COLO668 (cell line): ENCODE results near the gene TRIM6.
A peak's percentile ranks its signal among the peaks of the same experiment; 100 is the strongest.
"Not testable (repeated sequence)": the region's sequence is repeated elsewhere in the genome, so short reads cannot be mapped to it uniquely, and the experiment has no call there.

ENCODE experiments used
- DNase-seq: peaks from one replicate; lab custom pipeline; 2025; ENCODE audit not compliant: unreplicated experiment; lab: John Stamatoyannopoulos, UW

TRIM6 gene

GRCh38 chr11:5596607-5597201 is at the start of gene TRIM6:
TSS of gene TRIM6 (plus strand) at chr11:5596637. CDS start at chr11:5596898, 261 bp downstream.
- DNase-seq = no peak

- DNase-seq = no peak
These were observed 48.5 kb upstream of the TRIM6 start for GRCh38 chr11:5547982-5548381.

- DNase-seq = no peak
These were observed 48.0 kb upstream of the TRIM6 start, which contains the start of gene OR52H1 for GRCh38 chr11:5548440-5548839. TSS of gene OR52H1 (minus strand) at chr11:5548540. CDS start at chr11:5545505, 3,035 bp downstream.

- DNase-seq = no peak
These were observed 45.9 kb upstream of the TRIM6 start for GRCh38 chr11:5550440-5551095.

DNA sequence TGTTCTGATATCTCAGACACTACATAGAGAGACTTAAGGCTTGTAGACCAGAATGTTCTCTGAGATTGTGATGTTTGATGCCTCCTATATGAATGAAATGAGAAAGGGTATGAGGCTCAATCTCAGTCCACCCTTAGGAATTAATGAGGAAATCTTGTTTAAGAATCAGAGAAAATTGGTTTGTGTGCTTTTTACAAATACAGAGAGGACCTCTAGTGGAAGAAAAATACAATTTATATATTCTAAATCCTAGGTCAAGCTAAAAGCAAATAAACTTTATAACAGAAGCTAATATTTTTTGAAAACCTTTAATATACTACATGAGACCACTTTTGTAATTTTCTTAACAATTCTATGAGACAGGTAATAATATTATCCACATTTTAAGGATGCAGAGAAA is 43.1 kb upstream of the TRIM6 start:
- no peak for DNase-seq

DNA sequence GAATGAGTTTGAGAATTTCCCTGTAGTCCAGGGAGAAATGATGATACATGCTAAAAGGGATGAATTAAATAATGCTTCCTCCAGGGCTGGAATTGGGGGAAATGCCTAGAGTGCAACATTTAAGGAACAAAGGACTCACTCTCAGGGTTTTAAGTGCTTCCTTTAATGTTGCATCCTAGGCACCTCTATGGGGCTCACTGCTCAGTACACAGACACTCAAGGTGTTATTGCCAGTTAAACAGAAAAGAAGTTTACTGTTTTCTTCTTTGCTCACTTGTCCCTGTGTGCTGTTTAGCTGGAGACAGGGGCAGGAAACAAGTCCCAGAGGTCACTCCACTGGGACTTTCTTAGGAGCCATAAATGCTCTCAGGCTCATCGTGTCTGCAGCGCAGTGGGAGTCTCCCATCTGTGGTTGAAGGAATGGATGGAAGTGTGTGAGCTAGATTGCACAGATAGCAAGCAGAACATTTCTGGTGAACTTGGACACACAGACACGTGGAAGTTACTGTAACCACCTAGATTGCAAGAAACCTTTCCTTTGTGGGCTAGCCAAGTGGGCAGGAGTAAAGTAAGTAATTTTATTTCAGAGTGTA is 39.7 kb upstream of the TRIM6 start:
- DNase-seq = no peak

- DNase-seq = no peak
These were observed 38.7 kb upstream of the TRIM6 start for GRCh38 chr11:5557751-5558150.

DNA sequence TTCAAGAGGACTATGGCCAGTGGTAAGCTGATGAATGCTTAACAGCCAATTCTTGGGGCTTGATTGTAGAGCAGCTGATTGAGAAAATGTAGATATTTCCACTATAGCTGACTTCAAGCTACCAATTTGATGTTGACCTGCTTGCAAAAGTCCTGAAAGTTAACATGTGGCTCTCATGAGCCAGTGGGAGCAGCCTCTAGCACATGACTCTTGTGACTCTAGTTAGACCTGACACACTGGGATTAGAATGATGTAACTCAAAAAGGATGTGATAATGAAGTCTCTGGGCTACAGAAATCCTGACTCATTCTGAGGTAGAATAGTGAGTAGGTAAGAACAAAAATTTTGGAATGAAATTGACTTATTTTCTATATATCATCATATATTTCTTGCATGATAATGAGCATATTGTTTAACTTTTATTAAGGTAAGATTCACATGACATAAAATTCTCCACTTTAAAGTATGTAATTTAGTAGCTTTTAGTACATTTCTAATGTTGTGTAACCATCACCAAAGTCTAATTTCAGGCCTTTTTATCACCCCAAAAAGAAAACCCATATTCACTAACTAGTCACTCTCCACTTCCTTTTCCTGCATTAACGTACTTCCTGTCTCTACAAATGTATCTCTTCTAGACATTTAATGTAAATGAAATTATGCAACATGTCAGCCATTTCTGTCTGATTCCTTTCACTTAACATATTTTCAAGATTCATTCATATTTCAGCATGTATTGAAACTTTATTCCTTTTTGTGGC is 32.0 kb upstream of the TRIM6 start:
- DNase-seq = no peak

- no peak for DNase-seq
These were observed 21.8 kb upstream of the TRIM6 start for GRCh38 chr11:5574654-5575053.

GRCh38 chr11:5575152-5575551 is 21.3 kb upstream of the TRIM6 start:
- DNase-seq = no peak

GRCh38 chr11:5577101-5577500 is 19.3 kb upstream of the TRIM6 start:
- DNase-seq = no peak

DNA sequence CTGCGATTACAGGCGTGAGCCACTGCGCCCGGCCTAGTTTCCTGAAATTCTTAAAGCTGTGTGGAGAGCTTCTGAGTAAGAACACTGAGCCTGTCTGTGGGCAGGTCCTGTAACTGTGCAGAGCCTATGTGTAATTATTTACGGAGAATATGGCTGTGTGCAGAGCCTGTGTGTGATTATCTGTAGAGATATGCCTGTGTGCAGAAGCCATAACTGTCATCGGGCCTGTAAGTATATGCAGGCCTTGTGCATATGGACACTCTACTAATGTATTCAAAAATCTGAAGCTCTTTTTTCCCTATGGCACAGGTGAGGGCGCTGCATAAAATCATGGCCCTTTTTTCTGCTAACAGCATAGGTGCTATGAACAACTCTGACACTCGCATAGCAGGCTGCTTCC is 15.9 kb upstream of the TRIM6 start, which contains the start of gene OR52B6:
OR52B6 (plus strand) TSS at position 301 of the 400 bp plus-strand sequence; CDS start at position 301, 0 bp downstream.
- DNase-seq = no peak

DNA sequence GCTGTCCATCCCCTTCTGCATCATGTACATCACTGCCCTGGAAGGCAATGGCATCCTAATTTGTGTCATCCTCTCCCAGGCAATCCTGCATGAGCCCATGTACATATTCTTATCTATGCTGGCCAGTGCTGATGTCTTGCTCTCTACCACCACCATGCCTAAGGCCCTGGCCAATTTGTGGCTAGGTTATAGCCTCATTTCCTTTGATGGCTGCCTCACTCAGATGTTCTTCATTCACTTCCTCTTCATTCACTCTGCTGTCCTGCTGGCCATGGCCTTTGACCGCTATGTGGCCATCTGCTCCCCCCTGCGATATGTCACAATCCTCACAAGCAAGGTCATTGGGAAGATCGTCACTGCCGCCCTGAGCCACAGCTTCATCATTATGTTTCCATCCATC is 15.4 kb upstream of the TRIM6 start:
- no peak for DNase-seq

GRCh38 chr11:5584458-5584857 is 12.0 kb upstream of the TRIM6 start:
- DNase-seq = not testable (repeated sequence)

DNA sequence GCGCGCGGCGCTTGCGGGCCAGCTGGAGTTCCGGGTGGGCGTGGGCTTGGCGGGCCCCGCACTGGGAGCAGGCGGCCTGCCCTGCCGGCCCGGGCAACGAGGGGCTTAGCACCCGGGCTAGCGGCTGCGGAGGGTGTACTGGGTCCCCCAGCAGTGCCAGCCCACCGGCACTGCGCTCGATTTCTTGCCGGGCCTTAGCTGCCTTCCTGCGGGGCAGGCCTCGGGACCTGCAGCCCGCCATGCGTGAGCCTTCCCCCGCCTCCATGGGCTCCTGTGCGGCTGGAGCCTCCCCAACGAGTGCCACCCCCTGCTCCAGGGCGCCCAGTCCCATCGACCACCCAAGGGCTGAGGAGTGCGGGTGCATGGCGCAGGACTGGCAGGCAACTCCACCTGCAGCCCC is 6.5 kb upstream of the TRIM6 start:
- not testable (repeated sequence) for DNase-seq

DNA sequence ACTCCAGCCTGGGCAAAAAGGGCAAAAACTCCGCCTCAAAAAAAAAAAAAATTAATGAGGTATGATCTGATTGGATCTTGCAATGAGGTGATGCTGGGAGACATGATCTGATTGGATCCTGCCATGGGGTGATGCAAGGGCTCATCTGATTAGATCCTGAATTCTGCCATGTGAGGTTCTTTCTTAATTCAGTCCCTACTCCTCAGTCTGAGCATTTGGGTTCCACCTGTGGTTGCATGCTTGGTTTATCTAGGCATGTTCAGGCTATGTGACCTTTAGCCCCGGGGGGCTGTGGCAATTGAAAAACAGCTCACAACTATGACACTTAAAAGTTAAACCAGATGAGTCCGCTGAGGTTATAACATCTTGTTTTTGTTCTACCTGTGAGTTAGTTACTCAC is 4.8 kb upstream of the TRIM6 start:
- DNase-seq = no peak

GRCh38 chr11:5592615-5593014 is 3.8 kb upstream of the TRIM6 start:
- no peak for DNase-seq

GRCh38 chr11:5593146-5593545 is 3.3 kb upstream of the TRIM6 start:
- no peak for DNase-seq

DNA sequence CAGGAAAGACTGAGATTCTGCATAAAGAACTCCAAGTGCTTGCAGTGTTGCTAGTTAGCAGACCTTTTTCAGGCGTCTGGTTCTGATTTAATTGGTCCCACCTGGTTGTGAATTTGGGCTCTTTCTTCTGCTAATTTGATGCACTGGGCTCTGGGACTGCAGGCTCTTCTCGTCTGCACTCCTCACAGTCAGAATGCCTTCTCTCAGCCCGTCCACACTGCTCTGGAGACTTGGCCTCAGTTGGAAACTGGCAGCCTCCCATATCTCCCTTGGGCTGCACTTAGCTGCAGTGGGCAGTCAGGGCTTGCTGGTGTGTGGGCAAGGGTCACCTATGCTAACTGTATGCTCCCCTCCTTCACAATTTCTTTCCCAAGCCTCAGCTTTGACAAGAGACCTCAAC is 1.5 kb downstream of the TRIM6 start:
- no peak for DNase-seq

GRCh38 chr11:5600374-5600851 is 4.0 kb downstream of the TRIM6 start:
- DNase-seq = peak; percentile 20

GRCh38 chr11:5602791-5603190 is 6.4 kb downstream of the TRIM6 start:
- DNase-seq = not testable (repeated sequence)
